ENCODE results near the gene DEAF1.
"Not testable (repeated sequence)": the region's sequence is repeated elsewhere in the genome, so short reads cannot be mapped to it uniquely, and the experiment has no call there.

The DEAF1 gene

DNA sequence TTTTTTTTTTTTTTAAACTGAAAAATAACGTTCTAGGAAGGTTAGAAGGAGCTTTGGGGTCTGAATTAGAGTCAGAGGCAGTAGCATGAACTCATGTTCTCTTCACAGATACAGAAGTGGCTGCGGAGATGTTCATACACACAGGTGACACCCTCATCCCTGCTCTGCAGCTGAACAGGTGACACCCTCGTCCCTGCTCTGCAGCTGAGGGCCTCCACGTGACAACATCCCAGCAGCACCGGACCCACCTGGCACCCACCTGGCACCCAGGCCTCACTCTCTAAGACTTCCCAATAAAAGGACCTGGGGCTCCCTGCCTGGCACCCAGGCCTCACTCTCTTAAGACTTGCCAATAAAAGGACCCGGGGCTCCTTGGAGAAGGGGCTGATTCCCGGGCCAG is 38.2 kb downstream of the DEAF1 start:
- no peak for DNase-seq (ENCODE audit: low read depth in 1 of 2, low spot score in 1 of 2)
- Histone ChIP-seq H3K27me3 (ENCODE audit: insufficient read depth, poor library complexity, severe bottlenecking) (no peaks in the 10 kb centered on the region), H3K4me3 (replicated peaks; ENCODE audit: insufficient read depth, low read length) (no peak overlapping the region), H3K27ac (replicated peaks) (no peak overlapping the region)
- TF ChIP-seq POLR2AphosphoS5 (IDR thresholded peaks at IDR 0.05; ENCODE audit: low read depth) (no peak), REST (IDR thresholded peaks at IDR 0.05; ENCODE audit: insufficient replicate concordance, low read depth) (no peak), GABPA (IDR thresholded peaks at IDR 0.05; ENCODE audit: low read depth) (no peak), CTCF (IDR thresholded peaks at IDR 0.05; ENCODE audit: insufficient read depth, low read length) (no peak), SPI1 (IDR thresholded peaks at IDR 0.05; ENCODE audit: borderline replicate concordance, low read depth) (no peak)

DNA sequence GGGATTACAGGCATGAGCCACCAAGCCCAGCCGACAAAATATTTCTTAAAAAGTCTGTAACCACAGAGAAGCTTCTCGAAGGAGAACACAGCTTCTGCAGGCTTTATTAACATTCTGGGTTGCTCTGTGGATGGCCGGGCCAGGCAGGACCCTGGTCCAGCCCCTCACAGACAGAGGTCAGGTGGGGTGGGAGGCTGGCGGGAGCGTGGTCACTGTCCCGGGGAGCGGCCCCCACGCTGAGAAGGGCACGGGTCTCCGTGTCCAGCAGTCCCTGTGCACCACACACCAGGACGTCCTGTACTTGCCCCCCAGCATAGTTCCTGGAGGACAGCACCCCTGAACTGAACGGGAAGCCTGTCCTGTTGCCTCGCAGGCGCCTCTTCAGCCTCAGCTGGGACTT is 38.6 kb downstream of the DEAF1 start:
- DNase-seq (ENCODE audit: low read depth in 1 of 2, low spot score in 1 of 2), result no peak
- Histone ChIP-seq H3K27ac (replicated peaks) (no peak overlapping the region), H3K4me3 (replicated peaks; ENCODE audit: insufficient read depth, low read length) (no peak overlapping the region), H3K27me3 (ENCODE audit: insufficient read depth, poor library complexity, severe bottlenecking) (no peaks in the 10 kb centered on the region)
- TF ChIP-seq CTCF (IDR thresholded peaks at IDR 0.05; ENCODE audit: insufficient read depth, low read length) (no peak), GABPA (IDR thresholded peaks at IDR 0.05; ENCODE audit: low read depth) (no peak), REST (IDR thresholded peaks at IDR 0.05; ENCODE audit: insufficient replicate concordance, low read depth) (no peak)

GRCh38 chr11:655036-655726 is 39.8 kb downstream of the DEAF1 start:
- Histone ChIP-seq H3K4me3 (replicated peaks; ENCODE audit: insufficient read depth, low read length) (no peak overlapping the region), H3K27me3 (ENCODE audit: insufficient read depth, poor library complexity, severe bottlenecking) (no peaks in the 10 kb centered on the region), H3K27ac (replicated peaks) (no peak overlapping the region)
- no peak for DNase-seq (ENCODE audit: low read depth in 1 of 2, low spot score in 1 of 2)
- TF ChIP-seq GABPA (IDR thresholded peaks at IDR 0.05; ENCODE audit: low read depth) (no peak), REST (IDR thresholded peaks at IDR 0.05; ENCODE audit: insufficient replicate concordance, low read depth) (no peak), SPI1 (IDR thresholded peaks at IDR 0.05; ENCODE audit: borderline replicate concordance, low read depth) (no peak), CTCF (IDR thresholded peaks at IDR 0.05; ENCODE audit: insufficient read depth, low read length) (no peak), POLR2AphosphoS5 (IDR thresholded peaks at IDR 0.05; ENCODE audit: low read depth) (no peak)

DNA sequence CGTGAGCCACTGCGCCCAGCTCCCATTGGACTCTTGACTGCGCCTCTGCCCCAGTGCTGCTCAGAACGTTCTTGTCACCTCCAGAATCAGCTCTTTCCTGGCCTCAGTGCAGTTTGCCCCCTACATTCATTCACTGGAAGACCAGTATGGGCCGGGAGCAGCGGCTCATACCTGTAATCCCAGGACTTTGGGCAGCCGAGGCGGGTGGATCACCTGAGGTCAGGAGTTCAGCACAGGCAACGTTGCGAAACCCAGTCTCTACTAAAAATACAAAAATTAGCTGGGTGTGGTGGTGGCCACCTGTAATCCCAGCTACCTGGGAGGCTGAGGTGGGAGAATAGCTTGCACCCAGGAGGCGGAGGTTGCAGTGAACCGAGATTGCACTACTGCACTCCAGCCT is 40.6 kb downstream of the DEAF1 start:
- not testable (repeated sequence) for DNase-seq (ENCODE audit: low read depth in 1 of 2, low spot score in 1 of 2); H3K4me3 ChIP-seq (replicated peaks; ENCODE audit: insufficient read depth, low read length); H3K27ac ChIP-seq (replicated peaks); H3K27me3 ChIP-seq (ENCODE audit: insufficient read depth, poor library complexity, severe bottlenecking)
